Upper lobe of left lung (tissue), 6 donors: ENCODE measurements around the gene CUEDC1. TPM values are rescaled to one million over a fixed set of nuclear protein-coding genes. Genes with fewer than 3 reads are reported as not detected.

Source experiments
- ATAC-seq, 2 donors: fragments of 200-7000 bp; cut with Tn5 transposase; one replicate each; pipeline ENCODE4 v1.9.1; 2022; ENCODE audit warnings: mild to moderate bottlenecking in 2 of 2, moderate library complexity in 2 of 2; ENCODE audit not compliant: low FRiP score in 2 of 2
- DNase-seq, 2 donors: peaks; one replicate each; pipeline ENCODE4 v3.0.0-alpha.2; 2019 to 2020
- H3K27ac ChIP-seq, 4 donors: fragments of 200-600 bp; sonication (generic); one replicate each; pipeline ENCODE4 v1.5.1; 2016 to 2019
- H3K27me3 ChIP-seq, 4 donors: fragments of 200-600 bp; sonication (generic); one replicate each; pipeline ENCODE4 v1.5.1; 2017 to 2019
- H3K36me3 ChIP-seq, 4 donors: fragments of 200-600 bp; sonication (generic); one replicate each; pipeline ENCODE4 v1.5.1; 2016 to 2019
- H3K4me1 ChIP-seq, 4 donors: fragments of 200-600 bp; sonication (generic); one replicate each; pipeline ENCODE4 v1.5.1; 2018 to 2019
- H3K4me3 ChIP-seq, 4 donors: fragments of 200-600 bp; sonication (generic); one replicate each; pipeline ENCODE4 v1.5.1; 2017 to 2019; ENCODE audit warnings: mild to moderate bottlenecking in 2 of 4, moderate library complexity in 1 of 4
- H3K9me3 ChIP-seq, 4 donors: fragments of 200-600 bp; sonication (generic); one replicate each; pipeline ENCODE4 v1.5.1; 2018 to 2019
- EP300 ChIP-seq, 4 donors: sonication (generic); formaldehyde crosslinking; IDR thresholded peaks; one replicate each; pipeline ENCODE4 v1.5.1; 2017; ENCODE audit warnings: antibody characterized with exemption in 4 of 4, control low read depth in 2 of 4
- POLR2A ChIP-seq, 4 donors: fragments of 450-650 bp; IDR thresholded peaks; one replicate each; pipeline ENCODE4 v1.5.1; 2016 to 2017; ENCODE audit warnings: antibody characterized with exemption in 4 of 4, mild to moderate bottlenecking in 2 of 4
- POLR2AphosphoS5 ChIP-seq, 2 donors: sonication (generic); formaldehyde crosslinking; IDR thresholded peaks; one replicate each; pipeline ENCODE4 v1.5.1; 2017; ENCODE audit warnings: antibody characterized with exemption in 2 of 2
- WGBS, 2 donors: methylation state at CpG; one replicate each; pipeline ENCODE4 v1.1.5; 2017 to 2018; 5-methylcytosine and 5-hydroxymethylcytosine counted together
- total RNA-seq, 6 donors: library from RNA; depleted of rRNA in 4 of 6; stranded (reverse); fragments of >200 nt in 4 of 6; gene quantifications; one replicate each; pipeline versions ENCODE4 v1.1.0 to v1.2.1, GENCODE V29; 2016 to 2021
- TF ChIP-seq, protein P1 (sequence below), 6 experiments: fragments of 450-650 bp in 4 of 6; fragments of 200-600 bp in 2 of 6; sonication (generic) in 2 of 6; IDR thresholded peaks; one replicate each; pipeline ENCODE4 v1.5.1; 2016 to 2019; ENCODE audit warnings: antibody characterized with exemption in 6 of 6
- donor health status: DM: no; HTN: no; CAD: no; lungs with moderate emphysema.
- donor health status: DM: no; HTN: yes; CAD: no; lungs with severe emphysema.

CUEDC1 gene
- total RNA-seq, 6 donors from 2014 or later = 33.3 to 119 (median 54.4) TPM

DNA sequence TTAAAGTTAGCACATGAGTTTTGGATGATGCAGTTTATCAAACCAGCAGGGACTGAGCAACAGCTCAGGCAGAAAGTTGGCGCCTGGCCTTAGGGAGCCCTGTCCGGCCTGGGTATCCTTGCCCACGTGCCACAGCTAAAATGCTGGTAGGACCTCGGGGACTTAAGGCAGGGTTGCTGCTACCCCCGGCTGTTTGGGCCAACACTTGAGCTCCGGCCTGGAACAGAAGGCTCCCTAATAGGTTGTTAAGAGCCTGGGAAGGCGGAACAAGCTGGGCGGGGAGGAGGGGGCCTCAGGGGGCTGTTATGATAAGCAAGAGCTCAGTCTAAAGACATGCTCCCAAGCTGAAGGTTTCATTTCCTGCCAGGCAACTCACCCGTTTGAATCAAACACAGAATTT, 39.7 kb downstream of the CUEDC1 start:
- ATAC-seq (no peak), DNase-seq (peak in 1 of 2 donors; percentile 49)
- Histone ChIP-seq H3K4me3 (no peak overlapping the region), H3K9me3 (no peaks in the 10 kb centered on the region), H3K4me1 (peaks cover 53 to 68% (median 62%) of the 10 kb centered on the region in 4 donors), H3K27ac (peak overlapping the region; percentile 17 to 70 (median 58)), H3K27me3 (no peaks in the 10 kb centered on the region), H3K36me3 (no peaks in the 10 kb centered on the region)
- whole genome bisulfite sequencing, 2 donors = 40 to 64% methylated on average over 3 to 9 of the region's 9 CpGs
- TF ChIP-seq POLR2AphosphoS5 (IDR thresholded peaks at IDR 0.05) (no peak), EP300 (IDR thresholded peaks at IDR 0.05) (no peak)
- TF ChIP-seq, protein P1, sequence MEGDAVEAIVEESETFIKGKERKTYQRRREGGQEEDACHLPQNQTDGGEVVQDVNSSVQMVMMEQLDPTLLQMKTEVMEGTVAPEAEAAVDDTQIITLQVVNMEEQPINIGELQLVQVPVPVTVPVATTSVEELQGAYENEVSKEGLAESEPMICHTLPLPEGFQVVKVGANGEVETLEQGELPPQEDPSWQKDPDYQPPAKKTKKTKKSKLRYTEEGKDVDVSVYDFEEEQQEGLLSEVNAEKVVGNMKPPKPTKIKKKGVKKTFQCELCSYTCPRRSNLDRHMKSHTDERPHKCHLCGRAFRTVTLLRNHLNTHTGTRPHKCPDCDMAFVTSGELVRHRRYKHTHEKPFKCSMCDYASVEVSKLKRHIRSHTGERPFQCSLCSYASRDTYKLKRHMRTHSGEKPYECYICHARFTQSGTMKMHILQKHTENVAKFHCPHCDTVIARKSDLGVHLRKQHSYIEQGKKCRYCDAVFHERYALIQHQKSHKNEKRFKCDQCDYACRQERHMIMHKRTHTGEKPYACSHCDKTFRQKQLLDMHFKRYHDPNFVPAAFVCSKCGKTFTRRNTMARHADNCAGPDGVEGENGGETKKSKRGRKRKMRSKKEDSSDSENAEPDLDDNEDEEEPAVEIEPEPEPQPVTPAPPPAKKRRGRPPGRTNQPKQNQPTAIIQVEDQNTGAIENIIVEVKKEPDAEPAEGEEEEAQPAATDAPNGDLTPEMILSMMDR (IDR thresholded peaks at IDR 0.05) = no peak

DNA sequence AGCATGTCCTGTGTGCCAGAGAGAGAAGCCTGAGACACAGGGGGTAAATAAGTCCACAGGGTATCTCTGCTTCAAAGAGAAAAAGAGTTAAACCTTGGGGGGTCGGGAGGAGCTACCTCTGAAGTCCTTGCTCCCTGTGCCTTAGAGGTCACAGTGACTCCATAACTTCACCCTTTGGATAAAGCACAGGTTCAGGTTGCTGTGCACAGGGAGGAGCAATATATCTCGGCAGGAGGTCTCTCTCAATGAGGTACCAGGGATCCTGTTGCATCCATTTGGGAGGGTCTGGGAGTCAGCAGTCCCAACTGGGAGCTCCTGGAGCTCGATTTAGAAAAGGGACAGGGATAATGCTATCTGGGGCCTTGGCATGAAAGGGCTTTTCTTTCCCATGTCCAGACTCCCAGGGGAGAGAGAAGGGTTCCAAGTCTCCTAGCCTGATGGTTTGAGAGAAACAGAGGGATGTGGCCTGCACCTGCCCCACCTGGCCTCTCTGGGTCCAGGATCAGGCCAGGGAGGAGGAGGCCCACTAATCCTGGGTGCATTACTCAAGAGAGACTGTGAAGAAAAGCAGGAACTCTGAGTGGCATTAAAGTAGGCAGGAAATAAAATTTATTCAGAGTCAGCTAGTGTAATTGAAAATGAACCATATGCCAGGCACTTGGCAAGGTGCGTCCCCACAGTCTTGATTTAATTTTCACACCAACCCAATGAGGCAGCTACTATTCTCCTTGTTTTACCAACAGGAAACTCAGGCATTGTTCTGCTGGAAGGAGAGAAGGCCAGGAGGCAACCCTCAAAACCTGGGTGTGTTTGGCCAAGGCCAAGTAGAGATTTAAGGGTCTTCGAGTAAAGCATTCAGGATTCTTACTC, 40.7 kb downstream of the CUEDC1 start:
- WGBS, 2 donors = 57 to 69% methylated on average over 4 to 5 of the region's 5 CpGs
- DNase-seq (no peak), ATAC-seq (no peak)
- Histone ChIP-seq H3K4me3 (no peak overlapping the region), H3K9me3 (no peaks in the 10 kb centered on the region), H3K27ac (peak overlapping the region in 2 of 4 donors; percentile 25 to 60), H3K27me3 (no peaks in the 10 kb centered on the region), H3K36me3 (no peaks in the 10 kb centered on the region), H3K4me1 (peaks cover 53 to 68% (median 62%) of the 10 kb centered on the region in 4 donors)
- TF ChIP-seq EP300 (IDR thresholded peaks at IDR 0.05) (no peak), POLR2A (IDR thresholded peaks at IDR 0.05) (no peak), POLR2AphosphoS5 (IDR thresholded peaks at IDR 0.05) (no peak)
- TF ChIP-seq, protein P1 (IDR thresholded peaks at IDR 0.05) = no peak

GRCh38 chr17:57913575-57914272, 41.5 kb downstream of the CUEDC1 start:
- DNase-seq = no peak
- peak in 1 of 2 donors; percentile 45 for ATAC-seq
- WGBS, 2 donors = 79% methylated on average over 7 of the region's 7 CpGs
- Histone ChIP-seq H3K27me3 (no peaks in the 10 kb centered on the region), H3K27ac (peak overlapping the region in 2 of 4 donors; percentile 7 to 9), H3K9me3 (no peaks in the 10 kb centered on the region), H3K4me1 (peaks cover 53 to 66% (median 61%) of the 10 kb centered on the region in 4 donors), H3K4me3 (no peak overlapping the region), H3K36me3 (no peaks in the 10 kb centered on the region)
- TF ChIP-seq POLR2A (IDR thresholded peaks at IDR 0.05) (no peak), POLR2AphosphoS5 (IDR thresholded peaks at IDR 0.05) (no peak), EP300 (IDR thresholded peaks at IDR 0.05) (no peak)
- TF ChIP-seq, protein P1 (IDR thresholded peaks at IDR 0.05) = no peak

DNA sequence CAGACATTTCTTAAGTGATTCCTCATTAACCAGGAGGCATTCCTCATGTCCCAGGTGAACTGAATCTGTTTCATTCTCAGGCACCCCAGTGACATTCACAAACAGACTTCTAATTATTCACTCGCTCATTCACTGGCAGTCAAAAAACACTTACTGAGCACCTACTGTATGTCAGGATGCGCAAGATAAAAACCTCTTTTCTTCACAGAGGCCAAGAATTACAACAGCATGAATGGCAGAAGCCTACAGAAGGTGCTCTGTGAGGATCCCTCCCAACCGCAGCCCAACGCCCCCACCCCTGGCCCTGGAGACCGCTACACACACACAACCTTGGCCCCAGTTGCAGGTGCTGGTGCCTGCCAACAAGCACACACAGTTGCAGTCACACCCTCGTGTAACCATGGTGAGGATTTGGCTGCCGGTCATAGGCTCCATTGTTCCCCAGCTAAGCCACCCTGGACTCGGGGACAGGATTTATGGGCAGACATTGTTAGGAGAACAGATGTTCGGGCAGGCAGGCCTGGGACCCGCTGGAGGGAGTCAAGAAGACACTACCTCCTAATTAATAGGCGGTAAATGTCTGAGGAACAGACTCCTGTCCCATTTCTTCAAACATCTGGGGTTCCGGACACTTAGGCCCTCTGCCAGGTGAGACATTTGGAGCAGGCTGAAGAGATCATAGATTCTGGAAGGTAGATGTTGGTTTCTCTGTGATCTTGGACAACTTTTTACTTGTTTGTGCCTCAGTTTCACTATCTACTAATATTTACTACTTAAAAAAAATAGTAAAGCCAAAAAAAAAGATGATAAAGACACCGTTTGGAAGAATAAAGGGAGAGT, 43.2 kb downstream of the CUEDC1 start:
- no peaks in the 10 kb centered on the region for H3K36me3 ChIP-seq
- peak; percentile 51 to 66 for TF ChIP-seq POLR2AphosphoS5 (IDR thresholded peaks at IDR 0.05)
- no peak for TF ChIP-seq EP300 (IDR thresholded peaks at IDR 0.05)
- peak overlapping the region; percentile 52 to 75 (median 66) for H3K27ac ChIP-seq
- ATAC-seq = peak; percentile 79 to 83
- H3K4me1 ChIP-seq = peaks cover 40 to 50% (median 46%) of the 10 kb centered on the region in 4 donors
- H3K27me3 ChIP-seq = no peaks in the 10 kb centered on the region
- H3K4me3 ChIP-seq = peak overlapping the region in 1 of 4 donors; percentile 20
- WGBS, 2 donors = 35 to 53% methylated on average over 12 to 13 of the region's 13 CpGs
- H3K9me3 ChIP-seq = no peaks in the 10 kb centered on the region
- DNase-seq = peak in 1 of 2 donors; percentile 89
